Head of caudate nucleus (tissue), 42 donors: ENCODE data around the gene KNOP1.
A peak's percentile ranks its signal among the peaks of the same experiment; 100 is the strongest.
"Not testable (repeated sequence)": the region's sequence is repeated elsewhere in the genome, so short reads cannot be mapped to it uniquely, and the experiment has no call there.

Experiments
- DNase-seq, 42 donors: peaks; one replicate each; pipeline versions ENCODE4 v3.0.0 to v3.0.0-alpha.2; 2020 to 2021; ENCODE audit warnings: mixed read lengths in 7 of 42
- intact Hi-C: fragments of 100-400 bp; cut with DNase I; formaldehyde crosslinking; loops from one replicate; pipeline ENCODE4 v1.15.0; 2022

The KNOP1 gene

DNA sequence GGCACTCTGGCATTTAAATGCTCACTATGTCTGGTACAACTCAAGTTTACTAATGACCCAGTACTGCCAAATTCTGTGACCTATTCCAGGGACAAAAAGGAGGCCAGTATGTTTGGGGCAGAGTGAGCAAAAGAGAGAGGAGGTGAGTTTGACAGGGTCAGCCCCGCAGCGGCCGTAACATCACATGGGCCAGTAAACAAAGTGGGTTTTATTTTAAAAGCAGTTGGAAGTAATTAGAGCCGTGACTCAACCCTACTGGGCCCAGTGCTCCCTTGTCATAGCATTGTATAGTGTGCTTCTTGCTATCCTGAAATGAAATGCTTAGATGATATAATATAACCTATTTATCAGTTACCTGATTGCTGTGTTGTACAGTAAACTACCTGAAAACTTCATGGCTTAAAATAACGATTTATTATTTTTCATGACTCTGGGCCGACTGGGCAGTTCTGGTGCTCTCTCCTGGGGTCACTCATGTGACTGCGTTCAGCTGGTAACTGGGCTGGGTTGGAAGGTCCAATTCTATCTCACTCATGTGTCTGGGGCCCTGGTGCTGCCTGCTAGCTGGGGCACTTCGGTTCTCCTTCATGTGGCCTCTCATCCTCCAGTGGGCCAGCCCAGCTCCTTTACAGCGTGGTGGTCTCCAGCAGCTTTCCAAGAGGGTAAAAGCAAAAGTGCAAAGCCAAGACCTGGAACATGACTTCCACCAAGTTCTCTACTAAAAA, 27.4 kb upstream of the KNOP1 start:
- DNase-seq, result peak in 11 of 42 donors; percentile 12 to 68 (median 27)
- intact Hi-C loops, result no loop called here

DNA sequence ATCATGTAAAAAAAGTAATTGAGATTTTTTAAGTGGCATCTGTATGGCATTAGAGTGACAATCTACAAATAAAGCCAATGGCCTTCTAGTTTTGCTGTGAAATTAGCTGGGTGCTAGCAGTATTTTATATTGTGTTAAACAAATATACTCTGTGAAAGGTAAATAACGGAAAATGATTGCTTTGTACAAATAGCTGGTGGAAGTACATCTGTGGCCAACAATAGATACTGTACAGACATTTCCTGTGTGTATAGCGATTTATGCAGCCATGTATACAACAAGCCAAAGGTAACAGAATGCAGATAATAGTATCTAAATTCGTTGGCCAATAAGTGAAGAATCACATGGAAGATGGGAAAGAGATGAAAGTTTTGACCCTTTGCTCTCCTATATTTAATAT, 26.6 kb upstream of the KNOP1 start:
- DNase-seq, result no peak
- intact Hi-C loops, result no loop called here

DNA sequence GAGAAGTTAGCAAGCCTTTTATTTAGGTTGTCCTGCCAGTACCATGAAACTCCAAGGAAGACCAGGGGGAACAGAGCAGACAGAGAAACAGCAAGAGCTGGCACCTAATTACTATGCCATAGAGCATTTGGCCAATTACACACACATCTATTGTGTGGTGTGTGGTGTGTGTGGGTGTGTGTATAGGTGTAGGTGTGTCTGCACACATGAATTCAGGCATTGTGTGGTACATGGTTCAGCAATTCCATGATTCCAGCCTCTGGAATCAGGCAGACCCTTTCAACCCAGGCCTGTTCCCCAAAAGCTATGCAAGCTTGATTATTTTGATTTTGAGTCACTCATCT, 25.8 kb upstream of the KNOP1 start:
- no peak for DNase-seq
- intact Hi-C loops, result no loop called here

DNA sequence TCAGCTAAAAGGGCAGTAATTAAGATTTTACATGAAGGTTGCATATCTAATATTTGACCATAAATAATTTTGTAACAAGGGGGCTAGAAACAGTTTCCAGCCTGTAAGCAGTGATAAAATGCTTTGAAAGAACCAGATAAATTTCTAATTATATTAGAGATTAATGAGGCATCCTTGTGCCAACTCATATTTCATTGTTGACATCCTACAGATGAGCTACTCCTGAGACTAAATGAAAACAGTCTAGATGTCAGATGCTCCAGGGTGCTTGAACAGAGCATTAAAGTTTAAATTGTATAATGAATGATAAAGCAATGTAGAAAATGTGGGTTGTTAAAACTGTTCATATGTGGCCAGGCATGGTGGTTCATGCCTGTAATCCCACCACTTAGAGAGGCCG, 23.3 kb upstream of the KNOP1 start:
- intact Hi-C loops, result no loop called here
- no peak for DNase-seq

DNA sequence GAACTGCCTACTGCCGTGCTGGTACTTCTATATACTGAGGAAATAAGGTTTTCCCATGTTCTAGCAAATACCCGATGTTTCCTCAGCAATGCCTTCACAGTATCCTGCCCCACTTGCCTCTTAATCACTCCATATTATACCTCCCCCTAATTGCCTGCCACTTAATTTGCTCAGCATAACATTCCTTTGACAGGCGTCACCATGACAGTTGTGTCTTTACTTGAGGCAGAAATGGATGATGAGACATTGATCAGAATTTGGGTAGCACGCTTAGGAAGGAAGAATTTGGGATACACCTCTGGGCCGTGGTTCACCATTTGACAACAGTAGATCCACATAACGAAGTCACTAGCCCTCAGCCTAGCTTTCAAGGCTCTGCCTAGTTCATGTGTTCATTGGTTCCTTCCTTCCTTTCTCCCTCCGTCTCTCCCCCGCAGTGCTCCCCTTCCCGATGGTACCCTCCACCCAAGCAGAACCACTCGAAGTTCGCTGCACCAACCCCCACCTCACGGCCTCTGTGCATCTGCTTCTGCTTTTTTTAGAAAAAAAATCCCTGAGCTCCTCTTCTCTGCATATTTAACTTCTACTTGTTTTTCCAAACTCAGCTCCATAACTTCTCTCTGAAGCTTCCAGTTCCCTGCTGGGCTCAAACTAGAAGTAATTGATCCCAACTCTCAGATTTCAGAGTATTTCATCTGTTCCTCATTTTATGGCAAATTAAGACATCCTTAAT, 19.4 kb upstream of the KNOP1 start:
- DNase-seq, result peak in 41 of 42 donors; percentile 8 to 82 (median 58)
- intact Hi-C loops, result no loop called here

DNA sequence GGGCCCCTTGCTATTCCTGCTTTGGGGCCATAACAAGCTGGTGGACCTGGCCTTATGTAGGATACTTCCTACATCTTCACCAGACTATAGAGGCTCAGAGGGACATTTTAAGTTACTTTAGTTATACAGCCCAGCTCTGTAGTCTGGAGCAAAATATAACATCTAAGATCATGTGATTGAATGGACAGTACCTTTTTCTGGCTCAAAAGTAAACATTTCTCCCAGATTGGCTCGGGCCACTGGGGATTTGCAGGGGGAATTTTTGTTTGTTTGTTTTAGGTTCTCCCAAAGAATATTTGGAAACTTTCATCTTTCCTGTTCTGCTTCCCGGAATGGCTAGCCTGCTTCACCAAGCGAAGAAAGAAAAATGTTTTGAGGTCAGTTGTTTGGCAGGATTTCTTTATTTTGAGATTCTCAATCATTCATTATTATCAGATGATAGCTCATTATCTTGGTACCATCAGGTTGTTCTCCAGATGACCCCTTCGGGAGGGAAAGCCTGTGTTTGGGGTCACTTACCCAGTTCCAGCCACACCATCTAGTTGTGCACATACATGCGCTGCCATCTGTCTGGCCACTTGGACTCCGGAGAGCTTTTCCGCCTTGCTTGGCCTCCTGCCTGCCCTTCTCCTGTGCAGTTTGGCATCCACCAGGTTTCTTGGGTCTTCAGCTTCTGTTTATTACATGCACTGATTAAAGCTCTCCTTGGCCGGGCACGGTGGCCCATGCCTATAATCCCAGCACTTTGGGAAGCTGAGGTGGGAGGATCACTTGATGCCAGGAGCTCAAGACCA, 17.2 kb upstream of the KNOP1 start:
- DNase-seq, result peak in 10 of 42 donors; percentile 28 to 55 (median 35)
- intact Hi-C loops, result no loop called here

DNA sequence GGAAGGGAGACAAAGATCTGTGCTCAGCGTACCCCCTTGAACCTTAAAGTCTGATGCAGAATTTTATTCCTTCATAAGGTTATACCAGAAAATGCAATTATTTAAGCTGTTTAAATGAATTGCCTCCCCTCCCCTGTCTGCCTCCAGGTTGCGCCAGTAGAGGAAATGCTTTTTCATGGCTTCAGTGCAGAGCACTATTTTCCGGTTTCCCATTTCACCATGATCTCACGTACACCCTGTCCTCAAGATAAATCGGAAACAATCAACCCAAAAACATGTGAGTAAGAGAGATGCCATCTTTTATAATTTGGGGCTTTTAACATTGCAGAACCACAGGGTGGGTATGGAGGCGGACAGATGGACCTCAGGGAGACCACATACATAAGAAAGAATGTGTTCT, 15.5 kb upstream of the KNOP1 start:
- no peak for DNase-seq
- intact Hi-C loops, result no loop called here

DNA sequence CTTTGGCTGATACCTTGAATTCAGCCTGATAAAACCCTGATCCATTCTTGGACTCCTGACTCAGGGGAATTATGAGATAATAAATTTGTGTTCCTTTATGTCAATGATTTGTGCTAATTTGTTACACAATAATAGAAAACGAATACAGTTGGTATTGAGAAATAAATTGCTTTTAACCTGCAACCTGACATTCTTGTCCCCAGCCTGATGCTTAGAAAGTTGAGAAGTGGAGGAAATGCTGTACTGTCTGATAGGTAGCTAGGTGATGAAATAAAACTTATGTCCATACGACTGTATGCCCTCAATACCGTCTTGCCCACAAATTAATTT, 10.6 kb upstream of the KNOP1 start:
- intact Hi-C loops, result no loop called here
- DNase-seq, result no peak

DNA sequence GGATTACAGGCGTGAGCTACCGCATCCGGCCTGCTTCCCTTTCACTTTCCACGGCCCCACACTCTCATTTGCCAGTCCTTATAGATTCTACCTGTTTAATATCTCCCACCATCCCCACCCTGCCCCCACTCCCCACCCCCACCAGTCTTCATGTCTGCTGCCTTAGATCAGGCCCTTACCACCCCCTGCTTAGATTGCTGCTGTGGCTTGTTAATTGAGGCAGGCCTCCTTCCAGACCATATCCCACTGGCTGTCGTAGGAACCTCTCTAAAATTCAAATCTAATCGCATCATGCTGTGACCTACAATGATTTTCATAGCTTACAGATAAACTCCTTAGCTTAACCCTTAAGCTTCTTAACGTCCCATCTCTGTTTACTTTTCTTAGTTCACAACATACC, 5.0 kb upstream of the KNOP1 start:
- DNase-seq, result no peak
- intact Hi-C loops, result no loop called here

DNA sequence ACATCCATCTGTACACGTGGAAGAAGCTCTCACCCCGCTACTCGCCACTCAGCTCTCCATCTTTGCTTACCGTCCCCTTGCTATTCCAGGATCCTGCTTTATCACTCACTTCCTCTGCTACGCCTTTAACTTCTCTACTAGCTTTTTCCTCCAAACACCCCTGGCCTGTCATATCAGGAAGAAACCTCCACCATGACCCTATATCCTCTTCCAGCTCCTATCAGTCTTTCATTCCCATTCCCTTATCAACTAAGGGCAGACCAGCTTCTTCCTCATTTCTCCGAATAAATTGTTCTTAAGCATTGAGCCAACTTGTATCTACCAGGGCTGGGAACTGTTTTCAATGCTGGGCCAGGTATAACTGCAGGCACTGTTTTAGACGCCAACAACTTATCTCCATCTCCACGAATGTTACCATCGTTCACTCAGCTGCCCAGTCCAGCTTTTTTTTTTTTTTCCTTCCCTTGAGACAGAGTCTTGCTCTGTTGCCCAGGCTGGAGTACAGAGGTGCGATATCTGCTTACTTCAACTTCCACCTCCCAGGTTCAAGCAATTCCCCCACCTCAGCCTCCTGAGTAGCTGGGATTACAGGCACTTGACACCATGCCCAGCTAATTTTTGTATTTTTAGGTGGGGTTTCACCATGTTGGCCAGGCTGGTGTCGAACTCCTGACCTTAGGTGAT, 4.4 kb upstream of the KNOP1 start:
- no peak for DNase-seq
- intact Hi-C loops, result no loop called here

DNA sequence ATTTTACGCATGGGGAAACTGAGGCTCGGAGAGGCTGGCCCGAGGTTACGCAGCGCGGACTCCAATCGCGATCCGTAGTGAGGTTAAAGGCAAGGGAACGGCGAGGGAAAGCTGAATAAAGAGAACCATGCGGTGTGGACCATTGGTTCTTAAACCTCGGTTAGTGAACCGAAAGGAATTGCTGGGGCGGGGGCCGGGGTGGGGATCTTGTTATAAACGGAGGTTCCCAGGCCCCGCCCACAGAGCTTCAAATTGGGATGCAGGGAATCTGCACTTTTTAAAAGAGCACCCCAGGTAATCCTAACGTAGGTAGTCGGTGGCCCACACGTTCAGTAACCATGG, 568 bp upstream of the KNOP1 start:
- intact Hi-C loops, result loop anchor here (5.0 kb wide), 1 partner anchor 164 kb away; the partner anchor contains the start of gene GPRC5B
- DNase-seq, result peak in 31 of 42 donors; percentile 24 to 73 (median 45)

DNA sequence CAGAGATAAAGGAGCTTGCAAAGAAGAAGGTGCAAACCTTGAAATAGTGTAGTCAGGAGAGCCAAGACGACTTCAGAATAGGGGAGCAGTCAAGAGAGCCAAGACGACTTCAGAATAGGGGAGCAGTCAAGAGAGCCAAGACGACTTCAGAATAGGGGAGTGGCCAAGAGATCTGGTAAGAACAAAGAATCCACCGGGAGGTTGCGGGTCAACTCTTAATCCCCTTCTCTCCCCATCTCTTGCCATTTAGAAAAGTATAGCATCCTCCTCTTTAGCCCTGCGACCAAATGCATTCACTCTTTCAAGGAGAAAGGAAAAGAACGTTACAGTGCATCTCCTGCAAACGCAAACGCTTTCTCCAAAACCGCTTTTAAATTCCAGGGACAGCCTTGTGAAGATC, 713 bp downstream of the KNOP1 start:
- no peak for DNase-seq
- intact Hi-C loops, result loop anchor here (5.0 kb wide), 1 partner anchor 165 kb away; the partner anchor contains the start of gene GPRC5B

DNA sequence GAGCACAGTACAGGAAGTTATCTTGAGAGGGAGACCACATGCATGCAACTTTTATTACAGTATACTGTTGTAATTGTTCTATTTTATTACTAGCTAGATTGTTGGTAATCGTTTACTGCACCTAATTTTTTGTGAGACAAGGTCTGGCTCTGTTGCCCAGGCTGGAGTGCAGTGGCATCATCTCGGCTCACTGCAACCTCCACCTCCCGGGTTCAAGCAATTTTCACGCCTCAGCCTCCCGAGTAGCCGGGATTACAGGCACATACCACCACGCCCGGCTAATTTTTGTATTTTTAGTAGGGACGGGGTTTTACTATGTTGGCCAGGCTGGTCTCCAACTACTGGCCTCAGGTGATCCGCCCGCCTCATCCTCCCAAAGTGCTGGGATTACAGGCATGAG, 1.3 kb downstream of the KNOP1 start:
- DNase-seq, result not testable (repeated sequence)
- intact Hi-C loops, result loop anchor here (5.0 kb wide), 1 partner anchor 166 kb away; the partner anchor contains the start of gene GPRC5B

DNA sequence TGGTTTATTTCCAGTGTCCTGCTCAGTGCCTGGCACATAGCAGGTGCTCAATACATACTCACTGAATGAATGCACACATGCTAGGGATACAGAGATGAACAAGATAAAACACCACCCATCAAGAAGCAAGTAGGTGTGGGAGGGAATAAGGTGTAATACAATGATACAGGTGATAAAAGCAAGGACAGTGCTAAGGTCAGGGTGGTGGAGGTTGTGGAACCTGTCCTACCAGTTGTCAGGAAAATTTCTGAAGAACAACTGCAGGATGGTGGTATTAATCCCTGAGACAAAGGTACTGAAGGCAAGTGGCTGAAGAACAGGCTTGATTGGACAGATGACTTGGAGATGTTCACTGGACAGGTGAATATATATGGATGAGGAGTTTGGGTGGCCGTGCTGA, 1.8 kb downstream of the KNOP1 start:
- intact Hi-C loops, result loop anchor here (5.0 kb wide), 1 partner anchor 166 kb away; the partner anchor contains the start of gene GPRC5B
- no peak for DNase-seq

DNA sequence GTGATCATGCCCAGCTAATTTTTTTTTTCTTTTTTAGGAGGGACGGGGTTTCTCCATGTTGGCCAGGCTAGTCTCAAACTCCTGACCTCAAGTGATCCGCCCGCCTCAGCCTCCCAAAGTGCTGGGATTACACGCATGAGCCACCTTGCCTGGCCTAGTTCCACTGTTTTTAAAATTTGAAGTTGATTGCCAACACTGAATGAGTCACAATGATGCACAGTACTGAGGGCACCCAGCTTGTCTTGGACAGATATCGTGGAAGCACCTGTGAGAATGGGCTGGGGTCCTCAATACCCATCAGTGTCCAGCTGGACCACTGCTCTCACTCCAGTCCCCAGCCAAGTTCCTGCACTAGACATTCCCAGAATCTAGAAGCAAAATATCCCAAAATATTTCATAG, 2.5 kb downstream of the KNOP1 start:
- no peak for DNase-seq
- intact Hi-C loops, result loop anchor here (5.0 kb wide), 1 partner anchor 167 kb away; the partner anchor contains the start of gene GPRC5B

DNA sequence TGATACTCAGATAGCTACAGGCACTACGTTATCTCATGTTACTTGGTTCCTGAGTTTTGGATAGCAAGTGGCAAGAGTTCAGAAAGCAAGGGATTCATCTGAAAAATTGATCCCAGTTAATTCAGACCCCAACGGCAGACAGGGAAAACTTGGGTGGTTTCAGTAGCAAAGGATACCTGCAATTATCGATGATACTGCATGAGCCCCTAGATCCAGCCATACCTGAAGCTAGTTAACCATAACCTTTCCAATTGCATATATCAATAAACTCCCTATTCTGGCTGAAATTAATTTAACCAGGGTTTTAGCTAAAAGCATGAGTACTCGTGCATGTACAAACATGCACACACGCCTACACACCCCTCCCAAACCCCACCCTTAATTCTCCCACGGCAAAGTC, 4.3 kb downstream of the KNOP1 start:
- DNase-seq, result no peak
- intact Hi-C loops, result no loop called here

DNA sequence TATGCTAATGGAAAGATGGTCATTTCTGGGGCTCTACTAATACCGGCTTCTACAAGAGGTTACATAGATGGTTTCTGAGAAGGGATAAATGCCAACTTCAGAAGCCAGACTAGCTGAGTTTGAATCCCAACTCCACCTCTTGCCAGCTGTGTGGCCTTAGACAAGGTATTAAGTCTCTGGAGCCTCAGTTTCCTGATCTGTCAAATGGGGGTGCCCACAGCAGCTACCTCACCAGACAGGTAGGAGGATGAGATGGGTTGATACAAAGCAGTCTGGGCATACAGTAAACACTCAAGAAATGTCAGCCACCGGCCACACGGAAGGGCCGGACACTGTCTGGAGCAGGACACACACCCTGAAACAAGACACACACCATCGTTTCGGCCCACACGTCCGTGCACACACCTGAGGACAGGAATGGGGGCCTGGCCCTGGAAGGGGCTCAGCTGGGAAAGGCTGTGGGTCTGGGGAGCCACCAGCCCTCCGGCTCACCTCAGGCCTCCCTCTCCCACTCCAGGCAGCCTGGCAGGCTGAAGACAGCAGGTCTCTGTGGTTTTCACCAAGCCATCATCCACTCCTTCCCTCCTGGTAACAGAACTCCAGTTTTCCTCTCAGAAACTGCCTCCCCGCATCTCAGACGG, 5.5 kb downstream of the KNOP1 start:
- no peak for DNase-seq
- intact Hi-C loops, result no loop called here

DNA sequence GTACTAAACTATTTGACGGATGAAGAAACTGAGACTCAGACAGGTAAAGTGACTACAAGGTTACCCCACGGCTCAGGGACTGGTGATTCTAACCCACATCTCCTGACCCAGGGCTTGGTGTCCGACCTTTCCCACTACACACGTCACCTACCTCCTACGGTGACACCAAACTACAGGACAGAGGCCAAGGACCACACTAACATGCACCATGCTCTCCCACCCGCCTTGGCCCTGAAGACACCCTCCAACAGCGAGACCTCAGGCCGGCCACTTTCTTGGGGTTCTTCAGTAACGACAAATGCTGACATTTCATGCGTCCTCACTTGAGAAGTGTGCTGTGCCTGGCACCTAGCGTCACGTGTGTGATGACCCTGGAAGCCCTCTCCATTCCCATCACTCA, 6.4 kb downstream of the KNOP1 start:
- intact Hi-C loops, result no loop called here
- no peak for DNase-seq

DNA sequence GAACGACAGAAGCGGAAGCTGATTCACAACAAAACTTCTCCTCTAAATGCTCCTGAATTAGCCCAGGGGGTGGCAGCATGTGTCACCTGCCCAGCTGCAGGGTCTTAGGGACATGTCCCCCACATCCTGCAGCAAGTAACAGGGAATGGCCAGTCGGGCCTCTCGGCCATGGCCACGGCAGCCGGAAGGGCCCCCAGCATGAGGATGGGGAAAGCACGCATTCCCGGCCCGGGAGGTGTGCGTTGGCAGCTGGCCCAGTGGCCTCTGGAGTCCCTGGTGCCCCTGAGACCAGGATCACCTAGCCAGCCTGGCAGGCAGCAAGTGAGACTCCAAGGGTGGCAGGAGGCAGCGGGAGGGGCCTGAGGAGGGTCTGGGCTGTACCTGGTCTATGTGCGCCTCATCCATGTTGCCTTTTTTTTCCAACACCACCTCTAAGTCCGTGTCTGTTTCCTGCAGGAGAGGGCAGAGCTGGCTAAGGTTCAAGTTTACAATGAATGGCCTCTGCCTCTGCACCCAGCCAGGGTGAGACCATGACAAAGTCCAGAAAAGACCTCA, 7.0 kb downstream of the KNOP1 start:
- DNase-seq, result no peak
- intact Hi-C loops, result no loop called here
